ENCODE results near the gene ERCC6.

The ERCC6 gene

DNA sequence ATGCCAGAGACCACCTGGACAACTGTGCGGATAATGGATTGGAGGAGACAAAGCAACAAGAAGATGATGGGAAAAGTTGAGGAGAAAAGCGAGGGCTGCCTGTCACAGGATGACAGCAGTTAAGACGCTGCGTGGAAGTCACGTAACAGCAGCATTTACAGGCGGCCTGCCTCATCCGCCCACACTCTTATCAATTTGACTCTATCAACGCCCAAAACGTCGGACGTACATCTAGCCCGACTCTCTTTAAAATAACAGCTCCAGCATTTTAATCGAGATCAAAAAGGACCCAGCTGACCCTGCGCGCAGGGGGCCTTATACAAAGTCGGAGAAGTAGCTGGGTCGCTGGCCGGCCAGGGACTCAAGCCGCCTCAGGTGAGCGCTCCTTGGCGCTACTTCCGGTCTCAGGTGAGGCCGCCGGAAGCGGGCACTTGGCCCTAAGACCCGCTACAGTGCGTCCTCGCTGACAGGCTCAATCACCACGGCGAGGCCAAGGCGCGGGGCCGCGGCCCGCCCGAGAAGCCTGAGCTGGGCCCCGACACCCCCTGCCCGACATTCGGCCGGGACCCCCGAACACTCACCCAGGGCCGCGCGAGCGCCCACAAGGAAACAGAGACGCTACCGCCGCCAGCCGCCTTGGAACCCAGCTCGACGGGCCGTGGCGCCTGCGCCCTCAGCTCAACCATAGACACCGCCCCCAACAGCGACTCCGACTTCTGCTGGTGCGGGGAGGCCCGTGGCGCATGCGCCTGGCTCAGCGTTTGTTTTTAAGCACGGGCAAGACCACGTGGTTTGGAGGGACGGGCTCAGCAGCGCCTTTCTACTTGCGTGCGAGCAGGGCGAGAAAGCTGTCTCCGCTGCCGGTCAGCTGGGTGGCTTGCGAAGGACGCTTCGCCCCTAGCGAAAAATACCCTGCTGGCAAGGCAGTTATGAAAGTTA is at the start of gene ERCC6:
Gene ERCC6, minus strand, starts transcription at position 741 of the 939 bp plus-strand sequence.
- peak; percentile 99 for DNase-seq (ENCODE audit: low read depth, low spot score)

DNA sequence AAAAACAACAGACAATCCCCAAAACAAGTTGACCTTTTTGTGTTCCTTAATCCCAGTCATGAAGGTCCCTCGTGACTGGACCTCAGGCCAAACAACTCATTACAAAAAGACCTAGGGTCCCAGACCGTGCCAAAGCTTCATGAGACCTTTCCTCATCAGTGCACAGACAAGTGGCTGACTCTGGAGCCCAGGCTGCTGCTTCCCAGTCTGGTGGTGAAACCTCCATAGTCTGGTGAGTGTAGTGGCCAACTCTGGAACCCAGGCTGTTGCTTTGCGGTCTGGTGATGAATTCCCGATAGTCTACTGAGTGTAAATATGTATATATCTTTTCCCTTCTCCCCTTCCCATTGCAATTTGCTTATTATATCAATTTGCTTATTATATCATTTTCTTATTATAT is 49.1 kb upstream of the ERCC6 start:
- no peak for DNase-seq (ENCODE audit: low read depth, low spot score)

DNA sequence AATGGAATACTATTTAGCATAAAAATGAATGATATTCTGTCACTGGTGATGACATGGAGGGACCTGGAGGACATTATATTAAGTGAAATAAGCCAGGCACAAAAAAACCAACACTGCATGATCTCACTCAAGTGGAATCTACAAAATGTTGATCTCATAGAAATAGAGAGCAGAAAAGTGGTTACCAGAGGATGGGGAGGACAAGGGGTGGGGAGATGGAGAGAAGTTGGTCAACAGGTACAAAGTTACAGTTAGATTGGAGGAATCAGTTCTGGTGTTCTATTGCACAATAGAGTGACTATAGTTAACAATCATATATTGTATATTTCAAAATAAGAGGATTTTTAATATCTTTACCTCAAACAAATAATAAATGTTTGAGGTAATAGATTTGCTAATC is 46.5 kb upstream of the ERCC6 start:
- peak; percentile 44 for DNase-seq (ENCODE audit: low read depth, low spot score)

DNA sequence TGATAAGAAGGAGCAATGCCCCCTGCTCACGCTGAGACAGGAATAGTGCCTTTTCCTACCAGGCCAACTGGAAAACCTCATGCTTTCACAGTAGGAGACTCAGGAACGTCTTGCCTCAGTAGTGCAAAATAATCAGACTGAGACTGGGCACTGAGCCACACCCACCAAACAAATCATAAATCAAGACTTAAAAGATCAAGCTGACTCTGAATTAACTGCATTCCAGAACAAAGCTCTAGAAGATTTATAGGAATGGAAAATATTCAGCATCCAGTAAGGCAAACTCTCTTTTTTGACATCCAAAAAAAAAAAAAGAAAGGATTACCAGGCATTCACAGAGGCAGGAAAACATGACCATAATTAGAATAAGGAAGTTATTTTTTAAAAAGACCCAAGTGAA is 40.7 kb upstream of the ERCC6 start:
- peak; percentile 29 for DNase-seq (ENCODE audit: low read depth, low spot score)

DNA sequence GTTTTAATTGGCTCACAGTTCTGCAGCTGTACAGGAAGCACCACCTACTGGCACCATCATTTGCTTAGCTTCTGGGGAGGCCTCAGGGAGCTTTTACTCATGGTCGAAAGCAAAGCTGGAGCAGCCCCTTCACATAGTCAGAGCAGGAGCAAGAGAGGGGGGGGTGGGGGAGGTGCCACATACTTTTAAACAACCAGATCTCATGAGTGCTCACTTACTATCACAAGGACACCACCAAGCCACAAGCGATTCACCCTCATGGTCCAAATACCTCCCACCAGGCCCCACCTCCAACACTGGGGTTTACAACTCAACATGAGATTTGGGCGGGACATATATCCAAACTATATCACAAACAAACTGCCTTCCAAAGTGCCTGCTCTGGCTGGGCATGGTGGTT is 39.5 kb upstream of the ERCC6 start:
- DNase-seq (ENCODE audit: low read depth, low spot score), result no peak

DNA sequence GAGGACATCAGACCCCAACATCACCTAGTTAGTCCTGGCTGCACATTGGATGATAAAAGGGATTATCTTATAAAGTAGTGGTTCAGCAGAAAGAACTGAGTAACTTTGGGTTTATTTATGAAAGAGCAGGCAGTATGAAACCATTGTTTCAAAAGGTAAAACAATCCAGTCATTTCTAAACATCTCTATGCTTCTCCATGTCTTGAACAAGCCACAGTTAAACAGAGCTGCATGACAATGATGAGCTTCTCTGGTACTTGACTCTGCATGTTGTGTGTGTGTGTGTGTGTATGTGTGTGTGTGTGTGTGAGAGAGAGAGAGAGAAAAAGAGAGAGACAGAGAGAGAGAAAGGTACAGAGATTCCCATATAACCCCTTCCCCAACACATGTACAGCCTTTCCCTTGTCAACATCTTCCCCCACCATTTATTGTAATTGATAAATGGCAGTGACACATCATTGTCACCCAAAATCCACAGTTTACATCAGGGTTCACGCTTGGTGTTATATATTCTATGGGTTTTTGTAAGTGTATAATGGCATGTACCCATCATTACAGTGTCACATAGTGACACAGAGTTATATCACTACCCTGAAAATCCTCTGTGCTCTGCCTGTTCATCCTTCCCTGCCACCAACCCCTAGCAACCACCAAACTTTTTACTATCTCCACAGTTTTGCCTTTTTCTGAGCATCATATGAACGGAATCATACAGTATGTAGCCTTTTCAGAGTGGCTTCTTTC is 38.4 kb upstream of the ERCC6 start:
- DNase-seq (ENCODE audit: low read depth, low spot score), result no peak

DNA sequence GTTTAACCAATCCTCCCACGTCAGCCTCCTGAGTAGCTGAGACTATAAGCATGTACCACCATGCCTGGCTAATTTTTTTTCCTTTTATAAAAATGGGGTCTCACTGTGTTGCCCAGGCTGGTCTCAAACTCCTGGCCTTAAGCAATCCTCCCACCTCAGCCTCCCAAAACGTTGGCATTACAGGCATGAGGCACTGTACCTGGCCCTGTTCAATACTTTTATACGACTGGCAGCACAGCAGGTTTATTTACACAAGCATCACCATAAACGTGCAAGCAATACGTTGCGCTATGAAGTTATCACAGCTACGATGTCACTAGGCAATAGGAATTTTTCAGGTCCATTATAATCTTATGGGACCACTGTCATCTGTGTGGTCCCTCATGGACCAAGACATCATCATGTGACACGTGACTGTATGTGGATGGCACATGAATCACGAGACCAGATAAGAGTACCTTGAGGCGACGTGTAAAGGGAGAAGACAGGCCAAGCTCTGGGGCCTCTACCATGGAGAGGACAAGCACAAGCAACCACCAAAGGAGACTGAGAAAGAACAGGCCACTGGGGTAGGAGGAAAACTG is 36.7 kb upstream of the ERCC6 start:
- DNase-seq (ENCODE audit: low read depth, low spot score), result no peak

DNA sequence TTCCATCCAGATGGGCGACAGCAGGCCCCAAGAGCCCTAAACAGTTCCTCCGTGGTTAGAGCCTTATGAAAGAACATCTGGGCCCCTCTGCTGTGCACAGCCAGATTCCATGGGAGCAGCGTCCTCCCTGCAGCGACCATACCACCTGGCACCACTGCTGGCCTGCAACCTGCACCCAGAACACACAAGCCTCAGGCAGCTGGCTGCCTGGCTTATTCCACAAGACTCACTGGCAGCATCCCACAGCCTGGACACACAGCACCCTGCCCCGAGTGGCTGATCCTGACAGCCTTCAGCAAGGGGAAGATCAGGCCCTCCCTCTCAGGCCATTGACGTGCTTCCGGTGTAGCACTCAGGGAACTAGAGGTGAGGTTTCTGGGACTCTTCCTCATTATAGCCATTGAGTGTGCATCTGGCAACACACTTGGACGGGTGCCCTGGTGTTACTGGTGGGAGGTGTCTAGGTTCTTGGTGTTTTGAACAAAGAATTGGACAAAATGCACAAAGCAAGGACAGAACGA is 33.7 kb upstream of the ERCC6 start:
- no peak for DNase-seq (ENCODE audit: low read depth, low spot score)

DNA sequence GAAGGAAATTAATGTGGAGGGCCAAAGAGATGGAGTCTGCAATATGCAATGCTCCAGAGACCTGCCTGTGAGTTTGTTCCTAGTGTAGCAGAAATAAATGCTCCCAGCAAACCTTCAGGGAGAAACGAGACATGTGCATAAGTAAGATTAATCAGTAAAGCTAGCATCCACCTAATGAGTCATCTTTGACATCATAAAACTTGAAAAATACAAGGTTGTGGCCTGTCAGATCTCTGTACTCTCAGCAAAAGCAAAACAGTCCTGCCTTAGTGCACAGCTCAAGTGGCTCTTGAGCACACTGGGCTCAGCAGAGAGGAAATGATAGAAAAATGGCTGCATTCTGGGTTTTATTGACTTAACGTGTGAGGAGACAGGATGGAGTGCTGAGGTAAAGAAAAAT is 32.5 kb upstream of the ERCC6 start:
- DNase-seq (ENCODE audit: low read depth, low spot score), result no peak

DNA sequence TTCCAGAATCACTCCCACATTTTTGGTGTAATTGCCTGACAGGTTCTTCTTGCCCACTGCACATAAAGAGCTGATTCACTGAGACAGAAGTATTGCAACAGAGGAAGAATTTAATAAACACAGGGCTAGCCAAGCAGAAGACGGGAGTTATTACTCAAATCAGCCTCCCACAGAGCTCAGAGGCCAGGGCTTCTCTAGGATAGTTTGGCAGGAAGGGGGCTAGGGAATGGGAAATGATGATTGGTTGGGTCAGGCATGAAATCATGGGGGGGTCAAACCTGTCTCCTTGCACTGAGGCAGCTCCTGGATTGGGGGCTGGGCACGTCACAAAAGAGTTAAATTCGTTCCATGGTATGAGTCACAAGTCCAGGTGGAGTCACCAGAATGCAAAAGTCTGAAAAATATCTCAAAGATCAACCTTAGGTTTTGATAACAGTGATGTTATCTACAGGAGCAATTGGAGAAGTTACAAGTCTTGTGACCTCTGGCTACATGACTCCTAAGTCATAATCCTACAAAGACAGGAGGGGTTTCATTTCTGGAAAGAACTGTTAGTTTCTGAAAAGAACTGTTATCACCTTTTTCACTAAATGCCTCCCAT is 30.2 kb upstream of the ERCC6 start:
- DNase-seq (ENCODE audit: low read depth, low spot score), result peak; percentile 15

DNA sequence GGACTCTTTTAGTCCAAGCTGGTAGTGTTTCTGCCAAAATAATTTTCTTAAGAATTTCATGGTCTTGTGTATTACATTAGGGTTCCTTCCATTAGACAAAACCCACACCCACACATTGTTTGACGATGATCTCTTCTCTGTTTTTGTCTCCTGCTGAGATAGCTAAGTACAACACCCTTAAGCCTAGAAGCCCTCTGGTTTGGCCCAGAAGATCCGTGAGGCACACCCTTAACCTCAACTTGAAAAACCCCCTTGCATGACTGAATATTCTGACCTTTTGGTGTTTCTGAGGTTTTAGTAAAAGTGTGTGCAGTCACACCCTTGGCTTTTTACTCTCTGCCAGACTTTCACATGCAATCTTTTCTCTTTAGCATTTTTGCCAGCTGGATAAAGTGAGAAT is 29.3 kb upstream of the ERCC6 start:
- DNase-seq (ENCODE audit: low read depth, low spot score), result peak; percentile 18

DNA sequence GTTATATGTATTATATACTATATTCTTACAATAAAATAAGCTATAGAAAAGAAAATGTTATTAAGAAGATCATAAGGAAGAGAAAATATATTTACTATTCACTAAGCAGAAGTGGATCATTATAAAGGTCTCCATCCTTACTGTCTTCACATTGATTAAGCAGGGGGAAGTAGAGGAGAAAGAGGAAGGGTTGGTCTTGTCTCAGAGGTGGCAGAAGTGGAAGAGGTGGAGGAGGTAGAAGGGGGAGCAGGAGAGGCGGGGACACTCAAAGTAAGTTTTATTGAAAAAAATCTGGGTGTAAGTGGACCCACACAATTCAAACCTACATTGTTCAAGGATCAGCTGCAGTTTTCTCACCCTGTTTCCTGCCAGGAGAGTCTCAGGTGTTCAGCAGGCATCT is 28.9 kb upstream of the ERCC6 start:
- DNase-seq (ENCODE audit: low read depth, low spot score), result no peak

DNA sequence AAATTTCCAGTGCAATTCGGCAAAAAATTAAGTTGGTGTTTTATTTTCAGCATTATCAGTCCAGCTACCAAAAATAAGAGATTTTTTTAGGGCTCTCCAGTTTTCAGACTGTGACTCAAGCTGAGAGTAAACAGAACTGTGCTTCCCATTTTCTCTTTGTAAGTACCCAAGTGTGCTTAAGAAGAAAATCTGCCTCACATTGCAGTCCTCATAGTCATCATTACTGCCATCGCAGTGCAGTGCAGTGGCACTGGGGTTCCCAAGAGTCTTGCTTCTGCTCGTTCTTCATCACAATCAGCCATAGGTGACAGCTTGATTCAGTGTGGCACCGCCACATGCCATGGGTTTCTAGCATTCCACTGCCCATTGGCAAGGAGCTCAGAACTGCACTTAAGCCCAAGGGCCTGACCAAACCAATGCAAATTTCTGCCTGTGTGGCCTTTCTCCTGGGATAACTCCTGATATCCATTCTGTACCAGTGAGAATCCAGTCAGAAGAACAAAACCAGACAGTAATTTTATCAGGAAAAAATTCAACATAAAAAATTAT is 25.6 kb upstream of the ERCC6 start:
- DNase-seq (ENCODE audit: low read depth, low spot score), result peak; percentile 28

DNA sequence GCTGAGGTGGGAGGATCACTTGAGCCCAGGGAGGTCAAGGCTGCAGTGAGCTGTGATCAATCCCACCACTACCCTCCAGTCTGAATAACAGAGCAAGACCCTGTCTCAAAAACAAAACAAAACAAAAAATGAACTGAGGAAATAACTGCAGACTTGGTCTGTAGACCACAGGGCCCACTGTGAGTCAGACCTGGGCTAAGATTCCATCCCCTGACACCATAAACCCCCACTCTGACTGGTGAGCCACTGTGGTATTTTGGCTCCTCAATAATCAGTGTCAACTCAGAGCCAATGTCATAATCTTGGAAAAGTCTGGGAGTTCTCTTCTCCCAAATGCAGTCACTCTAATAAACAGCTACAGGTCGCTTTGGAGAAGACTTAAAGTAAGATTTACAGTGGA is 24.0 kb upstream of the ERCC6 start:
- peak; percentile 53 for DNase-seq (ENCODE audit: low read depth, low spot score)

DNA sequence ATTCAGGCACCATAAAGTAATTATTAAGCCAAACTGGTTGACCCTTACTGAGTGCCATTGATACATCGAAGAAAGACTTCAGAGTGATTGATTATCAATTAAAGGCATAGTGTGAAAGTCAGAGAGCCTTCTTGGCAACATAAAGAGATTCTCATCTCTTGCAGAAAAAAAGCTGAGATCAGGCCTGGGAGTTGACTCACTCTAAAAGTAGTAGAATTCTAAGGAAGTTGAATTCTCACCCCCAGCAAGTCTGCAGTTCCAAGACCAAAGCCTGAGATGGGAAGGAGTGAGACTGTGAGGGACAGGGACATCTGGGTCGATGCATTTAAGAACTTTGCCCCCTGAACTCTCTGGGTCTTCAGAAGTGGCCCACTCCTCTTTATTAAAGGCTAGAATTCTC is 21.6 kb upstream of the ERCC6 start:
- DNase-seq (ENCODE audit: low read depth, low spot score), result no peak

DNA sequence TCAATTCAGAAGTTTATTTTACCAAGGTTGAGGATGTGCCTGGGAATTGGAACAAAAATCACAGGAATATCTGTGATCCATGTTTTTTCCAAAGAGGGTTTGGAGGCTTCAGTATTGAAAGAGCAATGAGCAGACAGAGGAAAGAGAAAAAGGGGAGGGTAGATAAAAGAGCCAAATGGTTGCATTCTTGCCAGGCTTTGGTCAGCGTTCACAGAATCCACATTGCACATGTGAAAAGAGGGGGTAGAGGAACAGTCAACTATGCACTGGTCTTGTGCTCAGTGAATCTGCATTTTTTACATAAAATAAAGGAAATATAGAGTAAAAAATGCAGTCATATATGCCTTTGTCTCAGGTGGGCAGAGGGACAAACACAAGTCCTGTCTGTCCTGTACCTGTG is 20.6 kb upstream of the ERCC6 start:
- no peak for DNase-seq (ENCODE audit: low read depth, low spot score)

DNA sequence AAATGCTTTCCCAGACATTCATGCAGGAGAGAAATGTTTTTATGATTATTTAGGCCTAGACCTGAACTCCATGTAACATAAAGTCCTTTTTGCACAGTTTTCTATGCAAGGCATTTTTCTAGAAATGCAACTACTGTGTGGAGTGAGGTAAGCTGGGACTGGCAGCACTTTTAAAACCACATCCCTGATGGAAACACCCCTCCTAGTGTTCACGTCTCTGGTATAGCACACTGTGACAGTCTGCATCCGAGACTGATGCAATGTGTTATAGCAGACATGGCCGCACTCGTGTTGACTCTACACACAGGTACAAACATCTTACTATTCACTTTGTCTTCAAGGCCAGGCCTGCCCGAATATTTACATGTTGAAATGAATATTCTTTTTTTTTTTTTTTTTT is 19.3 kb upstream of the ERCC6 start:
- no peak for DNase-seq (ENCODE audit: low read depth, low spot score)

DNA sequence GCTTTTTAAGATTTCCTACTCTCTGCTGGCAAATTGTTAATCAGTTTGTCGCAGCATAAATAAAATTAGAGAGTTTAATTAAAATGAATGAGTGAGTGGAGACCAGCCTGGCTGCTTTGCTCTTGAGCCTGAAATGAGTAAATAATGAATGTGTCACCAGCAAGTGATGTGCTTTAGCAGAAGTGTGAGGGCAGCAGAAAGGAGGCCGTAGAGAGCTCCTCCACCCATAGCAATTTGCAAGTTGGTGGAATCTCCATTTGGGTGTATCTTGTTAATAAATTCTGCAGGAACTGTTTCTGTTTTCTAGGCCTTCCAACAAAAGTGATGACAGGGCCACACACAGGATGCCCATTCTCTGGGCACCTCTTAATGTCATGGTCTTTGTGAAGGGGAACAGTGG is 18.8 kb upstream of the ERCC6 start:
- DNase-seq (ENCODE audit: low read depth, low spot score), result no peak

DNA sequence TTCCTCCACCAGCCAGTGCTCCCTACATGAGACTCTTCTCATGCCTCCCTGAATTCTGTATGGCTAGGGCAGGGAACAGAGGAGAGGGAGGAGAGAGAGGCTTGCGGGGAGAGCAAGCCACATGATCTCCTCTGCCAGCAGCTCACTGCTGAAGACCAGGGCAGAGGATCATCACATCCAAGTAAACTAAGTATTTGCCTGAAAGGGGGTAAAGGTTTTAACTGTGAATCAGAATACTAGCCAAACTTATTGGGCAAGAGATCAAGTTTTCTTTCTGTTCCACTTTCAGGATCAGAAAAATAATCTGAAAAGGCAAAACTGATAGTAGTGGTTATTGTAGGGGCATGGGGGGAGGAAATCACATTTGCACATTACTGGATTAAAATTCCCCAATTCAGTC is 17.8 kb upstream of the ERCC6 start:
- DNase-seq (ENCODE audit: low read depth, low spot score), result no peak

DNA sequence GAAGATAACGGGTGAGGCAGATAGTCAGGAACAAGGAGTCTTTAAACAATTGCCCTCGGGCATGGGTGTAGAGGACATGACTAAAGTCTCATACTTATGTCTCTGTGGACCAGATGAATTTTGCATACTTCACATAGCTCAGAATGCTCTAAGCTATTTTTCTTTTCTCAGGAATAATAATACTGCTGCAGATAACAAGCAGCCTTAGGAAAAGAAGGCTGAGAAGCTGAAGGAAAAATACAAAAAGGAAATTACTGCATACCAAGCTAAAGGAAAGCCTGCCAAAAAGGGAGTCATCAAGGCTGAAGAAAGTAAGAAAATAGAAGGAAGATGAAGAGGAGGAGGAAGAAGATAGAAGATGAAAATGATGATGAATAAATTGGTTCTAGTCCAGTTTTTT is 13.4 kb upstream of the ERCC6 start:
- DNase-seq (ENCODE audit: low read depth, low spot score), result peak; percentile 69

DNA sequence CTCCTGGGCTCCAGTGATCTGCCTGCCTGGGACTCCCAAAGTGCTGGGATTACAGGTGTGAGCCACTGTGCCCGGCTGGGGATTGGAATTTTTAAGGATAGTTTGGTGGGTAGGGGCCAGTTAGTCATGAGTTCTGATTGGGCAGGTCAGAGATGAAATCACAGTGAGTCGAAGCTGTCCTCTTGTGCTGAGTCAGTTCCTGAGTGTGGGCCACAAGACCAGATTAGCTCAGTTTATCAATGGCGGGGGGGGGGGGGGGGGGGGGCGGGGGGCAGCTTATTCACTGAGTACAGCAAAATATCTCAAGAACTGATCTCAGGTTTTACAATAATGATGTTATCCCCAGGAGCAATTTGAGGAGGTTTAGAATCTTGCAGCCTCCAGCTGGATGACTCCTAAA is 11.6 kb upstream of the ERCC6 start:
- peak; percentile 55 for DNase-seq (ENCODE audit: low read depth, low spot score)

All from astrocyte of the hippocampus (primary cell).